Lung microvascular endothelial cell (primary cell): ENCODE data around the gene HPSE2. TPM values are rescaled to one million over a fixed set of nuclear protein-coding genes. Genes with fewer than 3 reads are reported as not detected.
"Not testable (repeated sequence)": the region's sequence is repeated elsewhere in the genome, so short reads cannot be mapped to it uniquely, and the experiment has no call there.

Experiments used
- DNase-seq, 2 donors: peaks; one replicate each; pipeline versions ENCODE4 v3.0.0 to v3.0.0-alpha.2; 2010; ENCODE audit warnings: low read depth in 2 of 2
- total RNA-seq: library from RNA; depleted of rRNA; stranded (reverse); fragments of >200 nt; gene quantifications from 2 replicates; pipeline ENCODE4 v1.2.1, GENCODE V29; 2014

HPSE2 gene
- total RNA-seq, 1 donor from 2014 or later = not detected

DNA sequence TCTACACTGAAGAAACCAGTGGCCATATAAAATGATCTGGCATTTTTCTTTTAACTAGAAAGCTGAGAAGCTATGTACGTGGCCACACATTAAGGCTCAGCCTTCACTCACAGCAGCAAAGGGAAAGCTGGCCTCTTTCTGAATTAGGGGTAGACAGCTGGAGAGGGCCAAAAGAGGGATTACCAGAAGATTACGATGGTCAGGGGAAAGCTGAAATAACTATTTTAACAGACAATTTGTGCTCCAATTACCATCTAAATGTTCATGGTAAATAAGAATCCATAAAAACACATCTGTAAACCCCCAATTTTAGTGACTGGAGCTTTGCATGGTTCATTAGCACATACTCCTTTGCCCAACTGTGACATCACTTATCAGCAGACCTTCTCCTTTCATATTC, 314.3 kb downstream of the HPSE2 start:
- DNase-seq = no peak

DNA sequence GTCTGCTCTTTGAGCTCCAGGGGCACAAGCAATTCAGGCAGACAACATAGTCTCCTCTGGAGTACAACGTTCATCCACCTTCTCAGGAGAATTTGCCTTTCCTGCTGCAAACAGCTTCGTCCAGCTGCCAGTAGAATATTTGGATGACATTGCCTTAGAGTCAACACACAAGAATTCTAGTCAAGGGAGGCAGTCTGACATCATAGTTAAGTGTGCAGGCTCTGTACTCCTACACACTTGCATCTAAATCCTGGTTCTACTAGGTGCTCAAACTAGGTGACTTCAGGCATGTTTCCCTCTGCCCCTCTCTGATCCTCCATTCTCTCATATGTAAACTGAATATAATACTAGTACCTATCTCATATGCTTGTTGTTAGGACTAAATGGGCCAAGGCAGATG, 314.8 kb downstream of the HPSE2 start:
- DNase-seq = no peak

DNA sequence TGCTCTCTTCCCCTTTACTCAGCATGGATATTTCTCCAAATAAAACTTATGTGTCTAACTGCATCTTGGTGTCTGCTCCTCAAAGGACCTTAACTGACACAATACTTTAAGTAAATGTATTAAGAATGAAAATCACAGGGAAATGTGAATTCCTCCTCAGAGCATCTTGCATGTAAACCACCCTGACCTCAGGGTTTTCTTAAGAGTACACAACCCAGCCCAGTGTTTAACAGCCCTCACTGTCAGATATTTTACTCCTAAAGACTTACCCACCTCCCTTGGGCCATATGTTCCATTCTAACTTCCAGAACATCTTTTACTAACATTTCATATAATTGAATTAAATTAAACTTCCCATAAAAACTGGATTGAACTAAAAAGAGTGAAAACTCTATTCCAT, 315.3 kb downstream of the HPSE2 start:
- no peak for DNase-seq

DNA sequence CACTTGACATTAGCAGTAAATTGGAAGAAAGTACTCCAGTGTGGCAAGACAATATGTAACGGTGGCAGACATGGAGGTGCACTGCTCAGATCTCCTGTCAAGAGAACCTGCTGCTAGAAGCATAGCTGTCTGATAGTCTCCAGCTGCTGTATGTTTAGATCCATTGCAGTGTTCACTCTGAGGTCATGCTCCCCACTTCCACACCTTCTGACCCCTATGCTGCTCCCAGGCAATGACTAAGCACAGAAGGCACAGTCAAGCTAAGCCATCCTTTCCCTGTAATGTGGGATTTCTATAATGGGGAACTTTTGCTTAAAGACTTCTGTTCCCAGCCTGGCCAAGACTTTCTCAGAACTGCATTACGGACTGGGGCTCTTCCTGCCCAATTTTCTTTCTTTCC, 315.8 kb downstream of the HPSE2 start:
- DNase-seq = no peak

DNA sequence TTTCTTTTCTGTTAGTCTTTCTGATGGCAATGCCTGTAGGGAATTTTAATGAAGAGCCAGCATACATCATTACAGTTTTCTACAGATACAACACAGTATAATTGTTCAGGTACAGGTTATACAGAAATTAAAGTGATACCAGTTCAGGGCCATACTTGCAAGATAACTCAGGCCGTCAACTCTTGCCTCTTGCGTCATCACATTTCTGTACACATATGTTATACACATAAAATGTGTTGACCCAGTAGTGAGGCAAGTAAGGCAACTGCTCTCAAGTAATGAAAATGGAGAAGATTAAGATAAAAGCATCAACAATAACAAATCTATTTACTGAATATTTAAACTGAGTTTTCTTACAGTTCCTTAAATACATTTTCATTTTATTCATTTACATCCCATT, 317.8 kb downstream of the HPSE2 start:
- no peak for DNase-seq

DNA sequence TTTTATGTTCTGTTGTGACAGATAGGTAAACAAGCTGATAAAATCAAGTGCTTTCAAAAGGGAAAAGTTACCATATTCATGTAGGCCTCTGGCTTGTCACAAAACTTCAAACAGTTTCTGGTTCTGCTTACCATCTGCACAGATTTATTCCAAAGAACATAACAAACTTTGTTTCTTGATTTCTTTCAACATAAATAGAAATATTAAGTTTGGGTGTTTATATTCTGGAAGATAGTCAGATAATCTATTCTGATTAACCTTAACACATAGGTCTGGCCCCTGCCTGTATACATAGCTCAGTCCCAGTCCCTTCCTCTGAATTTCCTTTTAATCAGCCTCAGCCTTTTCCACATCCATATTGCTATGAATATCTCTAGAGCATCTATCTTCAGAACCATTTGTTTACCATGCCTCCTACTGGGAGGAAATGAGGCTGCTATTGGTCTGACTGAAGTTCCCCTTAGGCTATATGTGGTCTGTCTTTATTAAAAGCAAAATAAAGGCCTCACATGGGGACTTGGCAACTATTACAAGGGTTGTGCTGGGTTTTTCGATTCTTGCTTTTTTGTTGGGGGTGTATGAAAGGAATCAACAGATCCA, 319.0 kb downstream of the HPSE2 start:
- no peak for DNase-seq

DNA sequence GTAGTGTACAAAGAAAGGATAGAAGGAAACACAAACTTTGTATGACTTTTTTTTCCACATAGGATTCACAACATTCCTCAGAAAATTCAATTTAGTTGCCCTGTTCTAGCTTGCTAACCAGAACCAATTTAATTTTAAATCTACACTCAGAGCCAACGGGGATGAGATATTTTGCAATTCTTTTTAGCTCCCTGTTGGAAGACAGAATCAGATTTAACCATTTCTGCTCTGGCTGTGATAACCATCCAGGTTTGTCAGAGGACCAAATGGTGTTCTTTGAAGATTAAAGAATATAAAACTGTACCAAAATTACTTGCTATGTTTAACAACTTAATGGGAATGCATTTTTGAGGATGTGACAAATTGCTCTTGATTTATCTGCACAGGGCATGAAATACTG, 319.7 kb downstream of the HPSE2 start:
- DNase-seq = no peak

DNA sequence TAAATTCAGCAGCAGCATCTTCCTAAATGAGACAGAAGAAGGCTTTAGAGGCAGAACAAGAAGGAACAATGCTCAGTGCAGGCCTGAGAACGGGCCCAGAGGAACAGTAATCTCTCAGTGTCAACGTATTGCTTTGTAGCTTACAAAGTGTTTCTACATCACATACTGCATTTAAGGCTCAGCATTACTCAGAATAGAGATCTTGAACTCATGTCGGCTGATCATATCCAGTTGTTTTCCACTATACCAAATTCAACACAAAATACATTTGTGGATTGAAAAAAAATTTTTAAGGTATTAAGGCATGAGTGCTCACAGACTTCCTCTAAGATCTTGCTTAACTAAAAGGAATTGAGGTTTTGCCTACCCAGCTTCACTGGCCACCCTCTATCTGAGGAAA, 325.1 kb downstream of the HPSE2 start:
- DNase-seq = no peak

DNA sequence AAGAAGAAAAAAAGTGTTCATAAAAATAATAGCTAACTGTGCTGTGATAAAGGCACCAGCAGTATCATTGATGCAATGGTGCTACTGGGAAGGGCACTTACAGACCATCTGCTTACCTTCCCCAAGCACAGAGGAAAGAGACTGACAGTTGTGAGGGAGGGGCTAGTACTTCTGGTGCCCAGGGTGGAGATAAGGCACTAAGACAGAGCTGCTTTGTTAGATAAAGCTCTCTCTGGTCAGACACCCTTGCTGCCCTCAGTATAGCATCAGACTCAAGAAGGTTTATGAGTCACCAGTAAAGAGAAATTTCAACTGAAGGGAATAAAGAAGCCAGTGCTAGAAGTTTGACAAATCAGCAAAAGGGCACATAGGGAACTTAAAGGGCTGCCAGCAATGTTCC, 325.6 kb downstream of the HPSE2 start:
- DNase-seq = no peak

DNA sequence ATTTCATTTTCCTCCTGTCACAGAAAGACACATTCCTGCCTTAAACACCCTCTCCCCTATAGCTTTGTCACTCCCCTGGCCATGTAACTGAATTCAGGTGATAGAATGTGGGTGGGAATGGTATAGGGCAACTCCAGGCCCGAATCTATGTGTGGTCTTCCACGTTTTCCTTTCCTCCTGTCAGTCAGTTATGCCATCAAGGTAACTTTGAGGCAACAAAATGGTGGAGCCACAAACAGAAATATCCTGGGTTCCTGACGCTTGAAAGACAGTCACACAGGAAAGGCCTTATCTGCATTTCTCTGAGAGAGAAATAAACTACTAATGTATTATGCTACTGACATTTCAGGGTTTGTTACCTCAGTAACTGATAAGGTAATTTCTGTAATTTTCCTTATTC, 326.8 kb downstream of the HPSE2 start:
- DNase-seq = no peak

DNA sequence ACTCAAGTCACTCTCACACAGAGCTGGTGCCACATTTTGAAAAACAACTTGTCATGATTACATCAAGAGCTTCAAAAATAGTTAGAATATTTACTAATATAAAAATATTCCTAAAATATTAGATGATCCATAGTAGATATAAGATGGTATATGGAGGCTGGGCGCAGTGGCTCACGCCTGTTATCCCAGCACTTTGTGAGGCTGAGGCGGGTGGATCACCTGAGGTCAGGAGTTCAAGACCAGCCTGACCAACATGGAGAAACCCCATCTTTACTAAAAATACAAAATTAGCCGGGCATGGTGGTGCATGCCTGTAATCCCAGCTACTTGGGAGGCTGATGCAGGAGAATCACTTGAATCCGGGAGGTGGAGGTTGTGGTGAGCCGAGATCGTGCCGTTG, 327.4 kb downstream of the HPSE2 start:
- not testable (repeated sequence) for DNase-seq

DNA sequence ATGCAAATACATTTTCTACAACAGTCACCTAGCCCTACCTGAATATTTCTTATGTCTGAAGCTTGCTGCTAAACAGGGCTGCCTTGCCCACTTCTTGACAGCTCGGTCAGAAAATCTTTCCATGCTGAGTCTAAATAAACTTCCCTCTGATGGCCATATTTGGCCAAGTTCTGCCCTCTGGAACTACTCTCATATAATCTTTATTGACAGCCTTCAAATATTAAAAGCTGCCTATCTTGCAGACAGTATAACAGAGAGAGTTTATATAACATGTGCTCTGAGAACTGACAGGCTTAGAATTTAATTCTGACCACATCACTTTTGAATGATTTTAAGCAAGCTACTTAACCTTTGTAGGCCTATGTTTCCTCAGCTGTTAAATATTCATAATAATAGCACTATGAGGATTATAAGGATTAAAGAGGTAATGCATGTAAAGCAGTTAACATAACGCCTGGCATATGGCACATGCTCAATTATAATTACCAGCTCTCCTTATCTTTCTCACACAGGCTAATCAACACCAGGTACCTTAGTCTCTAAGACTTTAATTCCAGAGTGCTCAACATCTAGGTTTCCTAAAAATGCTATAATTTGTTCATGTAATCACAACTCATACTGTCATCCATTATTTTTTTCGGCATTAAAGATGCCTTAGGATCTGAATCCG, 334.1 kb downstream of the HPSE2 start:
- no peak for DNase-seq

DNA sequence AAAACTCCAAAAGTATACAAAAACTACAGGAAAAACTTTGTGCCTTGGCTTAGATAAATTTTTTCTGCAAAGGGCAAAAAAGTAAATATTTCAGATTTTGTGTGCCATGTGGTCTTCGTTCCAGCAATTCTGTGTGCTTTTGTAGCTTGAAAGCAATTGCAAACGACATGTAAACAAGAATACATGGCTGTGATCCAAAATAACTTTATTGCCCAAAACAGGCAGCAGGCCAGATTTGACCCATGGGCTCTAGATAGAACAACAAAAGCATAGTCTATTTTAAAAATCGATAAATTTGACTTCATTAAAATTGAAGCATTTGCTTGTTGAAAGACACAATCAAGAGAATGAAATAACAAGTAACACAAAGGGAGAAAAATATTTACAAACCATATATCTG, 336.6 kb downstream of the HPSE2 start:
- no peak for DNase-seq

DNA sequence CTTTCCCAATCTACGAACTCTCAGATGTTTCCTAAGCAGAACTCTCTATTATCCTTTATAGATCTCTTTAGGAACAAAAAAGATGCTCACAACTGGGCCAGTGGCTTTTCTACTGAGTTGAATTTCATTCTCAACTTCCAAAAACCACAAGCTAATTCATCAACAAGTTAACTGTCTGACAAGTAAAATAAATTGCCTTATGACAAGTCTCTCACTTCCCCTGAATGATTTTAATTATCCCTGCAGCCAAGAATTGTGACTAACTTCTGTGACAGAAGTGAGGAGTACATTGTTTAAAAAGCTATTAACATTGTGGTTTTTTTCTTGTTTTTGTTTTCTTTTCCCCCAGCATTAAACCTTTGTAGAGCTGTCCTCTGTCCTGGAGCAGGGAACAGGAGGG, 343.1 kb downstream of the HPSE2 start:
- DNase-seq = no peak

DNA sequence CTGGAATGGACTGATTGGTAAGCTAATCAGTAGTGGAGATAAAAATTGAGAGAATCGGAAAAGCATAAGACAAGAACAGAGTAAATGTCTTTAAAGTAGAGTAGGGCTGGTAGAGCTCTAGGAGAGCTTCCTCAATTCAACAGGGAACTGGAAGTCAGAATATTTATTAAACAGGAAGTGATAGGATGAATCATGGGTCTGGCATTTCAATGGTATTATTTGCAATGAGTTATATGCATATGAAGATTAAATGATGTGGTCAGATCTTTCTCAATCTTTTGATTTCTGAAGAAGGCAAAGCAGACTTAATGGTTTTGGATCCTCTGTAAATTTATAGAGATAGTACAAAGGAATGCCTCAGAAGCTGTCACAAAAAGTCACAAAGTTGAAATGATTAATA, 349.0 kb downstream of the HPSE2 start:
- DNase-seq = peak in 1 of 2 donors; percentile 0

DNA sequence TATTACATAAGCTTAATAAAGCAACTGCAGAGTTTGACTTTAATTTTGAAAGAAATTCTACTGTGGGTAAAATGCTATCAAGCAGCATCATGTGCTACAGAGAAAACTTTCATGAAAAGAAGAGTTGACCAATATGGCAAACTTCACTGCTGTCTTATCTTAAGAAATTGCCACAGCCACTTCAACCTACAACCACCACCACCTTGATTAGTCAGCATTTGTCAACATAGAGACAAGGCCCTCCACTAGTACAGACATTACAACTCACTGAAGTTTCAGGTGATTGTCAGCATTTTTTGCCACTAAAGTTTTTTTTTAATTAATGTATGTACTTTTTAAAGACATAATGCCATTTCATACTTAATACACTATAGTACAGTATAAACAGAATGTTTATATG, 350.3 kb downstream of the HPSE2 start:
- no peak for DNase-seq

DNA sequence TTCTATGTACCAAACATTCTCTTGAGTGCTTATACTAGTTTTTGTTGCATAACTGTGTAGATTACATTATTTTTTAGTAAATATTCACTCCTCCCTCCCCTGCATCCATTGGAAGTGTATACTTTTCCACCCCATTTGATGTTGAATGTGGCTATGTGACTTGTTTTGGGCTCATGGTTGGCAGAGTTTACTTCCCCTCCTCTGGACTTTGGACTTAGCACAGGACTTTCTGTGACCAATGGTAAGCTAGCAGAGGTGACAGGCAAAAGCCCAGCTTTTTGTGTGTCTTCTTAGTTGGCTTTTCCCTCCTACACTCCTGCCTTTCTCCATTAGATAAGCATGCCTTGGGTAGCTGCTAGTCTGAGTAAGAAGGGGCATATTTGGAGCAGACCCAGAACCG, 353.9 kb downstream of the HPSE2 start:
- DNase-seq = no peak

DNA sequence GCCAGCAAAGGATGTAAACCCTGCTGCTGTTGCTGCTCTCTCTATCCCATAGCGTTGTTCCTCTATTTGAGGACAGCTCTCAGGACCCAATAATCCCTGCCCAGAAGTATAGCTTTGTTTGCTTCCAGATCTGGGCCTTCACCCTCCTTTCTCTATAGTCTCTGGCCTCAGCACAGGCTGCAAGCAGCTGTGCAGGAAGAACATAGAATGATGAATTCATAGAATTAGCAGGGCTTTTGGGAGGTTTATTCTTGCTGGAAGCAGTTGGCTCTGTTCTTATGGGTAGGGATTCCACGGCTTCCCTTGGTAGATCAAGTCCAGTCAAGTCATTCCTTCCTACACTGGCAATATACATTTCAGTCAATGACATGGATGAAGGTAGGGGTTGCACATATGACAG, 354.7 kb downstream of the HPSE2 start:
- DNase-seq = no peak

DNA sequence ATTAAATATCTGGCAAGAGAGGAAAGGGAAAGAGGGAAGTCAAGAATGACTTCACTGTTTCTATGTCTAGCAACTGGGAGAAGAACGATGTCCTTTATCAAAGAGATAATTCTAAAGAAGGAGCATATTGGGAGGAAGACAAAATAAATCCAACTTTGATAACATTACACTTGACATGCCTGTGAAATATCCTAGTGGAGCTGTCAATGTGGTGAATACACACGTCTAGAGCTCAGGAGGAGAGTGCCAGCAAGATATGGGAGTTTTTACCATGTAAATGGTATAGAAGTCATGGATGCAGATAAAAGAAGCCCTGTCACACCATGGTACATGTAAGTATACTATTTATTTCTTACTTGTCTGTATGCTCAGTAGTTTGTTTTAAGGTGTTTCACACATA, 356.7 kb downstream of the HPSE2 start:
- no peak for DNase-seq

DNA sequence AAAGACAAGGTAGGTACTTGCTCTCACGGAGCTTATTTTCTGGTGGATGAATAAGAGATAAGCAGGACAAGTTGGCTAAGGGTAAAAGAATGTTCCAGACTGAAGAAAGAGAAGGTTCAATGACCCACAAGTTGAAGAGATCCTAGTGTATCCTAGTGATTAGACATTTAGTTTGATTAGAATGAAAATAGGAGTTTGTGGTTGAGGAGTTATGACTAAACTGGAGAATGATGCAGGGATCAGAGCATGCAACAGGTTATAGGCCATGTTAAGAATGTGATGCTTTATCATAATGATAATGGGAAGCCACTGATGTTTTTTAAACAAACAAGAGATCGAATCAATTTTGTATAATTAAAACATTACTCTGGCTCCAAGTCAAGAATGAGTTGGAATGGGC, 357.2 kb downstream of the HPSE2 start:
- no peak for DNase-seq

DNA sequence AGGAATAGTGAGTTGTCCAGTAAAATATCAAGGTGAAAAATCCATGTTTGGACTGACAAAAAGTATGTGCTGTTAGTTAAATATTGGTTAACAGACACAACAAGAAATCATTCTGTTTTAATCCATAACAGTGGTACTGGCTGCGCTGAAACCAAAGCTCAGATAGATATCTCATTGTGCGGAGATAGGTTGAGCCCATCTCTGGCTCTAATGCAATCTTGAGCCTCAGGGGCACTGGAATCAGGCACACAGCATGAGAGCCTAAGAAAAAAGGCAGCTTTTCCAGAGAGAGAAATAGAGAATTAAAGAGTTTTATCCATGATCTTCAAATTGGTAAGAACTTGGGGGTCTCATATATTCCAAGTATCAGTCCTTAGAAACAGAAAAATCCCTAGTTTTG, 373.7 kb downstream of the HPSE2 start:
- no peak for DNase-seq

DNA sequence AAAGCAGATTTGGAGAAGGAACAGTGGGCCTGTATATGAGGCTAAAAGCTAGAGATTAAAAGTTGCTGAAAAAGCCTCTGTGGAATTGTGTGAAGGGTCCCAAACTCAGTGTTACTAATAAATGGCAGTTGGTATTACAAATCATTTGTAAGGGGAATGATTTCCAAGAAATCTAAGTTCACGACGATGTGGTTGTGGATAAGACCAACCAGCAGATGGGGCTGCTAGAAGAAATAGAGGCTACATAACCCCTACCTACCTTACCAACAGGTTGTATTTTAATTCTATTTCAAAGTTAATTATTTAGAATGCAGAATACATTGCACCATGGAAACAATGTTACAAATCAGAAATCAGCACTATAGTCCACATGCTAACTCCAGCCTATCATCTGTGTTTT, 377.1 kb downstream of the HPSE2 start:
- DNase-seq = peak in 1 of 2 donors; percentile 3

DNA sequence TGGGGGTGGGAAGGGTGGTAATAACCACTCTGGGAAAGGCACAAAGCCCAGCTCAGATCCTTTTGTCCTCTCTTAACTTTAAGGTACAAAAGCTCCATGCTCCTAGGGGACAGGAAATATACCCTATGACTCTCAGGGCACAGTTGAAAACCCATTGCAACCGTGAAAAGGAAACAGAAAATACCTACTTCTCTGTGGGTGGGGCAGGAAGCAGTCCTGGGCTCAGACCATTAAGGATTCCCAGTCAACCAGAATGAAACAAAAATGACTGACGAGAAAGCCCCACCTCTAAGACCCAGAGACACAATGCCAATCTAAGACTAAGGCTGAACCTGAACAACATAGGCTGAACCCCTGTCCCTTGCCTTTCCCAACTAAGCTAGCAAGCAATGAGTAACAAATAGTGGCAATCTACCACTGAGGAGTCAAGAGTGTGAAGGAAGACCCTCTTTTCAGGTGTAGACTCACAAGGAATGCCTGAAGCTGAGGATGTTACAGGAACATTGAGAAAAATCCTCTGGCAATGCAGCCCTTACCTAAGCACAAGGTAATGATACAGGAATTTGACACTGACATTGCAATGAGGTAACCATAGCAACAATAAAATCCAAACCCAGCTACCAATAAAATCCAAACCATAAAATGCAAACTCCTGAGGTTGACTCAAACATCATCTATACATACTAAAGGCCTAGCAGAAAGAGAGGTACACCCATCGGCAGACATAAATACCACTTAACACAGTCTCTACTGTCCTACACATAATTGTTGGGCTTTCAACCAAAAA, 380.1 kb downstream of the HPSE2 start:
- DNase-seq = no peak
